Measurements from ENCODE around the gene TNFRSF1B. TPM values are rescaled to one million over a fixed set of nuclear protein-coding genes. Genes with fewer than 3 reads are reported as not detected.
"Not testable (repeated sequence)": the region's sequence is repeated elsewhere in the genome, so short reads cannot be mapped to it uniquely, and the experiment has no call there.

TNFRSF1B gene
- total RNA-seq, 2 donors from 2014 or later, result 98.1 to 143 TPM

DNA sequence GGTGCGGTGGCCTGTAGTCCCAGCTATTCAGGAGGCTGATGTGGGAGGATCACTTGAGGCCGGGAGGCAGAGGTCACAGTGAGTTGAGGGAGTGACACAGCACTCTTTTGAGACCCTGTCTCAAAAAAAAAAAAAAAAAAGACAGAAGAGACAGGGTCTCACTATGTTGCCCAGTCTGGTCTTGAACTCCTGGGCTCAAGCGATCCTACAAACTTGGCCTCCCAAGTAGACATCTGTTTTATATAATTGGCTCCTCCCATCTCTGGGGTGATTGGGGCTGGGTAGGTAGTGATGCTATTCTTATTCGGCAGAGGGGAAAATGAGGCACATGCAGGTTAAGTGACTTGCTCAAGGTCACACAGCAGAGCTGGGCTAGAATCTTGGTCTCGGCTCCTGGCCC lies 39.4 kb downstream of the TNFRSF1B start:
- ATAC-seq (no peak), DNase-seq (ENCODE audit: low spot score in 2 of 2) (no peak)
- H3K27ac Mint-ChIP-seq, result peak overlapping the region; percentile 82 to 88
- no peaks in the 10 kb centered on the region for H3K9me3 Mint-ChIP-seq
- peaks cover 4 to 16% of the 10 kb centered on the region in 2 donors for H3K36me3 Mint-ChIP-seq

DNA sequence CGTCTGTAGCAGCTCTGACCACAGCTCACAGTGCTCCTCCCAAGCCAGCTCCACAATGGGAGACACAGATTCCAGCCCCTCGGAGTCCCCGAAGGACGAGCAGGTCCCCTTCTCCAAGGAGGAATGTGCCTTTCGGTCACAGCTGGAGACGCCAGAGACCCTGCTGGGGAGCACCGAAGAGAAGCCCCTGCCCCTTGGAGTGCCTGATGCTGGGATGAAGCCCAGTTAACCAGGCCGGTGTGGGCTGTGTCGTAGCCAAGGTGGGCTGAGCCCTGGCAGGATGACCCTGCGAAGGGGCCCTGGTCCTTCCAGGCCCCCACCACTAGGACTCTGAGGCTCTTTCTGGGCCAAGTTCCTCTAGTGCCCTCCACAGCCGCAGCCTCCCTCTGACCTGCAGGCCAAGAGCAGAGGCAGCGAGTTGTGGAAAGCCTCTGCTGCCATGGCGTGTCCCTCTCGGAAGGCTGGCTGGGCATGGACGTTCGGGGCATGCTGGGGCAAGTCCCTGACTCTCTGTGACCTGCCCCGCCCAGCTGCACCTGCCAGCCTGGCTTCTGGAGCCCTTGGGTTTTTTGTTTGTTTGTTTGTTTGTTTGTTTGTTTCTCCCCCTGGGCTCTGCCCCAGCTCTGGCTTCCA lies 40.1 kb downstream of the TNFRSF1B start:
- no peak for DNase-seq (ENCODE audit: low spot score in 2 of 2)
- H3K36me3 Mint-ChIP-seq, result peaks cover 4 to 13% of the 10 kb centered on the region in 2 donors
- H3K9me3 Mint-ChIP-seq, result no peaks in the 10 kb centered on the region
- peak overlapping the region; percentile 87 to 88 for H3K27ac Mint-ChIP-seq
- no peak for ATAC-seq

GRCh38 chr1:12208271-12208670 lies 41.5 kb downstream of the TNFRSF1B start:
- Mint-ChIP-seq H3K36me3 (peaks cover 4% of the 10 kb centered on the region in 2 donors), H3K27ac (peak overlapping the region; percentile 61 to 88), H3K9me3 (no peaks in the 10 kb centered on the region)
- ATAC-seq, result peak in 1 of 2 donors; percentile 1
- no peak for DNase-seq (ENCODE audit: low spot score in 2 of 2)

- ATAC-seq (peak; percentile 64 to 77), DNase-seq (ENCODE audit: low spot score in 2 of 2) (peak; percentile 85 to 95)
- no peaks in the 10 kb centered on the region for H3K9me3 Mint-ChIP-seq
- peaks cover 0 to 4% of the 10 kb centered on the region in 2 donors for H3K36me3 Mint-ChIP-seq
- H3K27ac Mint-ChIP-seq, result peak overlapping the region; percentile 52 to 88
These were observed 42.1 kb downstream of the TNFRSF1B start for GRCh38 chr1:12208764-12209494.

GRCh38 chr1:12209495-12209832 lies 42.7 kb downstream of the TNFRSF1B start:
- ATAC-seq (peak in 1 of 2 donors; percentile 1), DNase-seq (ENCODE audit: low spot score in 2 of 2) (no peak)
- Mint-ChIP-seq H3K36me3 (peaks cover 0 to 4% of the 10 kb centered on the region in 2 donors), H3K9me3 (no peaks in the 10 kb centered on the region), H3K27ac (peak overlapping the region in 1 of 2 donors; percentile 88)

DNA sequence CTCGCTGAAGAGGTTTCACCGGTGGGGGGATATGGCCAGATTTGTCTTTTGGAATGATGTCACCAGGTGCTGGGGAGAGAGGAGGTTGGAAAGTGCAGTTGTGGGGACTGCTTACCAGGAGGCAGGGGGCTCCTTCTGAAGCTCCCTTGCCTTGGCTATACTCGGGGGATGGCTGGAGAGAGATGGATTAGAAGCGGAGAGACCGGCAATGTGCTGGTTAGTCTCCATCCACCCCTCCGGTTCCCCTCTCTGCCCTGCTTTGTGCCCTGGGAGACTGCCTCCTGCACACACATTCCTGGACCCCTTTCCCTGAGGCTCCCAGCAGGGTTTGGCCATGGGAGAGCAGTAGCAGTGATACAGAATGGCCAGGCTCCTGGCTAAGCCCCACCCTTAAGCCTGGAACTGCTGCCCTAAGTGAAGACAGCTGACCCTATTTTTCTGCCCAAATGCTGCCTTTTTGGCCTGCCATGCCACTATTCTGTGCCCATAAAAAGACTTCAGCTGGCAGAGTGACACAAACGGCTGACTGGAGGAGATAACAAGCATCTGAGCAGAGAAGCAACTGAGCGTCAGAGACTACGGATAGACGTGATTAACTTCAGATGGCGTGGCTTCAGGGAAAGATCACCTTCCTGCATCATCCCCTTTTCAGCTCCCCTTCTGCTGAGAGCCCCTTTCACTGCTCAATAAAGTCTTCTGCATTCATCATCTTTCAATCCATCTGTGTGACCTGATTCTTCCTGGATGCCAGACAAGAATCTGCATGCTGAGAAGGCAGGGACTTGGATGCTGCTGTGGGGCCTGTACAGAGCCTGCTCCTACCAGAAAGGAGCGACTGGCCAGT lies 48.5 kb downstream of the TNFRSF1B start:
- peak in 1 of 2 donors; percentile 17 for ATAC-seq
- H3K36me3 Mint-ChIP-seq, result no peaks in the 10 kb centered on the region
- H3K27ac Mint-ChIP-seq, result no peak overlapping the region

DNA sequence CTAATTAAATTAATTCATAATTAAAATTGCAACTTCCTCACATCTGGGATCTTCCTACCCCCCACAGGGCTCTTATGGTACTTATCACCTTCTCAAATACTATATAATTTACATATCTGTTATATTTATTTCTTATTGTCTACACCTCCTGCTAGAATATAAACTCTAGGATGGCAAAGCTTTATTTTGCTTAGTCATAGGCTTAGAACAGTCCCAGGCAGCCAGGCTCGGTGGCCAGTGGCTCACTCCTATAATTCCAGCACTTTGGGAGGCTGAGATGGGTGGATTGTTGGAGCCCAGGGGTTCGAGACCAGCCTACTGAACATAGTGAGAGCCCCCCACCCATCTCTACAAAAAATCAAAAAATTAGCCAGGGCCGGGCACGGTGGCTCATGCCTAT lies 53.0 kb downstream of the TNFRSF1B start:
- Mint-ChIP-seq H3K27ac (no peak overlapping the region), H3K9me3 (peaks cover 0 to 5% of the 10 kb centered on the region in 2 donors), H3K36me3 (peaks cover 15 to 16% of the 10 kb centered on the region in 2 donors)
- ATAC-seq (no peak), DNase-seq (ENCODE audit: low spot score in 2 of 2) (no peak)

More for the DNA sequence above, 48.5 kb downstream of the TNFRSF1B start:
- DNase-seq (ENCODE audit: low spot score in 2 of 2), result no peak
- H3K9me3 Mint-ChIP-seq, result no peaks in the 10 kb centered on the region

- Mint-ChIP-seq H3K36me3 (peaks cover 15 to 16% of the 10 kb centered on the region in 2 donors), H3K9me3 (peaks cover 0 to 5% of the 10 kb centered on the region in 2 donors), H3K27ac (no peak overlapping the region)
- DNase-seq (ENCODE audit: low spot score in 2 of 2), result no peak
- no peak for ATAC-seq
These were observed 54.1 kb downstream of the TNFRSF1B start for GRCh38 chr1:12220890-12221289.

- not testable (repeated sequence) for H3K9me3 Mint-ChIP-seq; DNase-seq (ENCODE audit: low spot score in 2 of 2); ATAC-seq; H3K27ac Mint-ChIP-seq
- peaks cover 15 to 16% of the 10 kb centered on the region in 2 donors for H3K36me3 Mint-ChIP-seq
These were observed 55.9 kb downstream of the TNFRSF1B start for GRCh38 chr1:12222700-12223099.

- H3K9me3 Mint-ChIP-seq; ATAC-seq; DNase-seq (ENCODE audit: low spot score in 2 of 2); H3K27ac Mint-ChIP-seq: not testable (repeated sequence)
- H3K36me3 Mint-ChIP-seq, result peaks cover 15 to 16% of the 10 kb centered on the region in 2 donors
These were observed 57.3 kb downstream of the TNFRSF1B start for GRCh38 chr1:12224092-12224491.

GRCh38 chr1:12228979-12229378 lies 62.2 kb downstream of the TNFRSF1B start:
- peak overlapping the region in 1 of 2 donors; percentile 24 for H3K27ac Mint-ChIP-seq

DNA sequence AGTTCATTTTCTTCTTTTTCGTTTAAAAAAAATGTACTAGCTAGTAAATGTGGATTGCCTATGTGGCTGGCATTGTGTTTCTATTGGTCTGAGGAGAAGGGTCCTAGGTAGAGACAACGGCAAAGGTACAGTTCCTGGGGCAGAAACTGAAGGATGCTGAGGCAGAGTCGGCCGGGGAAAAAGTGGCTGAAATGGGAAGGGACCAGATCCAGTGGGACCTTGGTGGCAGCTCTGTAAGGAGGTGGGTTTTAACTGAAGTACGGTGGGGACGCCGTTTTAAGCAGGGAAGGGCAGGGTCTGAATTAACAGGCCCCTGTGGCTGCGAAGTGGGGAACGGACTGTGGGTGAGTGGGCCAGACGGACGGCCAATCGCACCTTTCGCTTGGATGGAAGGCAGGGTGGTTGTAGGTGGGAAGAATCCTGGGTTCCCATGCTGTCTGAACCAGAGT lies 62.6 kb downstream of the TNFRSF1B start:
- Mint-ChIP-seq H3K36me3 (no peaks in the 10 kb centered on the region), H3K9me3 (no peaks in the 10 kb centered on the region), H3K27ac (peak overlapping the region in 1 of 2 donors; percentile 24)
- peak; percentile 7 to 32 for ATAC-seq
- no peak for DNase-seq (ENCODE audit: low spot score in 2 of 2)

More at GRCh38 chr1:12228979-12229378, 62.2 kb downstream of the TNFRSF1B start:
- DNase-seq (ENCODE audit: low spot score in 2 of 2), result no peak
- Mint-ChIP-seq H3K9me3 (no peaks in the 10 kb centered on the region), H3K36me3 (peaks cover under 1% of the 10 kb centered on the region in 2 donors)
- no peak for ATAC-seq

DNA sequence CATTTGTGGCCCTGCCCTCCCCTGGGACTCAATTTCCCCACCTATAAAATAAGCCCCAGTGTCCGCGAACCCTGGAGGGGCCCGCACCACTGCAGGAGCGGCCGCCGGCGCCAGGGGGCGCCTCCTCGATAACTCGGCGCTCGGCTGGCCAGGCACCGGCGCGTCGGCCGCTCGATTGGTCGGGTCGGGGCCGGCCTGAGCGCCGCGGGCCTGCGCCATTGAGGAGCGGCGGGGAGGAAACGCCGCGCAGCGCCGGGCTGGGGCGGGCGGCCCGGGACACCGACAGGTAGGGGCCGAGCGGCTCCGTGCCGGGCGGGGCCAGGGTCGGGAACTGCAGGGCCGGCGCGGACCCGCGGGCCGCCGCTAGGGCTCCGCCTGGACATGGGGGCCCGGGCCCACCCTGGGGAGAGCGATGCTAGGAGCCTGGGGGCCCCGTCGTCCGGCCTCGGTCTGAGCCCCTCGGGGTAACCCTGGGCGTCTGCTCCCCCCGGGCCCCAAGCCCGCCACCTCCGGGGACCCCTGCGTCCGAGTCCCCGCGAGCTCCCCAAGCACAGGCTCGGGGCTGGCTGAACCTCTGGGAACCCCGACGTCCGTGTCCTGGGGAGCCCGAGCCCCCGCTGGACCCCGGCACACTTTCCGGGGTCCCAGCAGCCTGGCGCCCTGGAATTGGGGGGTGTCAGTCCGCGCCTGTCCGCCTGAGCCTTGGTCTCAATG lies 63.2 kb downstream of the TNFRSF1B start, which contains the start of gene VPS13D:
Gene VPS13D, plus strand, starts transcription at position 196 of the 714 bp plus-strand sequence. CDS start 4,237 bp downstream, outside the sequence.
- ATAC-seq (peak; percentile 95 to 96), DNase-seq (ENCODE audit: low spot score in 2 of 2) (peak; percentile 86 to 95)
- H3K36me3 Mint-ChIP-seq, result no peaks in the 10 kb centered on the region
- H3K9me3 Mint-ChIP-seq, result no peaks in the 10 kb centered on the region
- peak within 1 kb of the TSS; percentile 71 to 79 for H3K27ac Mint-ChIP-seq

DNA sequence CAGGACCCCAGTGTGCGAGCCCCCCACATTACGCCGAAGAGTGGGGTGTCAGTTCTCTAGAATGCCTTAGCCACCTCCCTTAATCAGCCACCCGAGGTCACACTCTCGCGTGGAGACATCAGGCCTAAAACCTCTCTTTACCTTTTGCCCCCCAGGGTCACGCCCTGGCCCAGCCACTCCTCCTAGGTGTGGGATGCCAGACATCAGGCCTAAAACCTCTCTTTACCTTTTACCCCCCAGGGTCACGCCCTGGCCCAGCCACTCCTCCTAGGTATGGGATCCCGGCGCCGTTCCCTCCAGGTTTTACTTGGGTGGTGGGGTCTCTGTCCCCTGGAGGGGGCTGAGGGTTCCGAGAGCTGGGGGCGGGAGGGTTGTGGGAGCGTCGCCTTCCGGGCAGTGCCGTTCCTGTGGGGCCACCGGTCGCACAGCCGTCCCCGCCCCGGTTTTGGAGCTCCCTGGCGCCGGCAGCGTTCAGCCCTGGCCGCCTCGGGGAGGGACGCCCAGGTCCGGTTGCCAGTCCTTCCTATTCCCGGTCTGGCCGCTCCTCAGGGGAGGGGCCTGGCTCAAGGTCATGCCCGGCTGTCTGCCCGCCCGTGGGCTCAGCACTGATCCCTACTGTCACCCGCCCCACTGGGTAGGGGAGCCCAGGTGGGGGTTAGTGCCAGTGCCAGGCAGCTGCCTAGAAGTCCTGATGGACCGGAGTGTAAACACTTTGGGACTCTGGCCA lies 63.9 kb downstream of the TNFRSF1B start:
- DNase-seq (ENCODE audit: low spot score in 2 of 2) (no peak), ATAC-seq (peak; percentile 6 to 24)
- Mint-ChIP-seq H3K9me3 (no peaks in the 10 kb centered on the region), H3K27ac (peak overlapping the region; percentile 71 to 79), H3K36me3 (no peaks in the 10 kb centered on the region)

DNA sequence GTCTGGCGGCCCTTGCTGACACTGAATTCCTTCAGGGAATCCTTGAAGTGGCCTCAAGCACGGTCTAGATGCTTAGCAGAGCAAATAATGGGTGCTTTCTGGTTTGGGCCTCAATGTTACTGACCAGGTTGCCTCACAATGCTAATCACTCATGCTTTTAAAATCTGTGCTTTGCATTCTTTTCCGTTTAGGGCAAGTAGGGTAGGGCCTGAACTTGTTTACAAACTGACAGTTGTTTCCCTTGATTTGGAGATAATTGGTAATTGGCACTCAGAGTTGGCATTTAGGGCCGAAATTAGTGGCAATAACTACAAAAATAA lies 64.4 kb downstream of the TNFRSF1B start:
- DNase-seq (ENCODE audit: low spot score in 2 of 2), result no peak
- H3K36me3 Mint-ChIP-seq, result no peaks in the 10 kb centered on the region
- peak overlapping the region; percentile 66 to 71 for H3K27ac Mint-ChIP-seq
- no peak for ATAC-seq
- no peaks in the 10 kb centered on the region for H3K9me3 Mint-ChIP-seq

DNA sequence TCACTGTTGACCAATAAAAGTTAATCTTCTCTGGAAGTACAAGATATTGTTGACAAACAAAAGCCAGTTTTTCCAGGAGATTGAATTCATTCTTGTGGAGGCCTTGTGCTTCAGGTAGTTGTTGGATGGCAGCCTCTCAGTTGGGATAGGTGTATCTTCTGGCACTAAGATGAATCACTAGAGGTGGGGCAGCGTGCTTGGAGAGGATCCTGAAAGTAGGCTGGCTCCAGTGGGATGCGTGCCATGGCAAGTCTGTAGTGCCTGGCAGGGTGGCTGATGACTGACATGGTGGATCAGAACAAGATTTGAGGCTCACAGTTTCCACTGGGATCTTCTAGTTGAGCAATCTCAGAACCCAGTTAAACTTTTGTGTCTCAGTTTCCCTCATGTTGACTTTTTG lies 65.4 kb downstream of the TNFRSF1B start:
- H3K9me3 Mint-ChIP-seq, result no peaks in the 10 kb centered on the region
- H3K27ac Mint-ChIP-seq, result peak overlapping the region in 1 of 2 donors; percentile 22
- ATAC-seq (no peak), DNase-seq (ENCODE audit: low spot score in 2 of 2) (no peak)
- H3K36me3 Mint-ChIP-seq, result no peaks in the 10 kb centered on the region
